Measurements from ENCODE around the gene MLXIP.
"Not testable (repeated sequence)": the region's sequence is repeated elsewhere in the genome, so short reads cannot be mapped to it uniquely, and the experiment has no call there.

The MLXIP gene

DNA sequence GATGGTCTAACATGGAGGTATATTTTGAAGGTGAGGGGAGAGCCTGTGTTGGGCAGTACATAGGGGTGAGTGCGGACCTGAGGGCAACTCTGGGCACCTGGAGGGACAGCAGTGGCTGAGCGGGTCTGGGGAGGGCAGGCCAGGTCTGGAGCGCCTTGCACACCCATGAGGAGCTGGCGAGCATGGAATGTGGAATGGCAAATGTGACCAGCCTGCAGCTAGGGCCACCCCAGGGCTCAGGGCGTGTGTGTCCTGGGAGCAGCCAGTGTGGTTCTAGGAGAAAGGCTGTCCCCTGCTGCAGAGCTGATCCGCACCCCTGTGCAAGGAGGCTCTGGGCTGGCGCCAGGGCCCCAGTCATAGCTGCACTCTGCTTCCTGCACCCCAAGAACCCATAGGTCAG lies 32.4 kb upstream of the MLXIP start:
- H3K4me1 Mint-ChIP-seq (ENCODE audit: low read depth), result no peaks in the 10 kb centered on the region
- H3K27ac Mint-ChIP-seq, result no peak overlapping the region
- H3K4me3 Mint-ChIP-seq, result no peak overlapping the region
- no peaks in the 10 kb centered on the region for H3K9me3 Mint-ChIP-seq
- peaks cover 1% of the 10 kb centered on the region for H3K36me3 Mint-ChIP-seq (ENCODE audit: low read depth)
- H3K27me3 Mint-ChIP-seq (ENCODE audit: low read depth), result no peaks in the 10 kb centered on the region

DNA sequence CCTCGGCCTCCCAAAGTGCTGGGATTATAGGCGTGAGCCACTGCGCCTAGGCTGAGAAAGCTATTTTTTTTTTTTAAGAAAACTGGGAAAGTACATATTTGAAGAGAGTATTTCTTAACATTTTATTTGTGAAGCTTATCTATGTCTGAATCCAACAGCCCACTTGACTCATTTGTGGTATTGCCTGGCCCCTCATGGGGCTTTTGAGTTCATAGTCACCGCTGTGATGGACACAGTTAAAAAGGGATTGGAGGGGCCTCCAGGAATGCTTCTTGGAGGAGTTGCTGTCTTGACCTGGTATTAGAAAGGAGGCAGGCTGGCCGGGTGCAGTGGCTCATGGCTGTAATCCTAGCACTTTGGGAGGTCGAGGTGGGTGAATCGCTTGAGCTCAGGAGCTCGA lies 30.4 kb upstream of the MLXIP start:
- Mint-ChIP-seq H3K27me3 (ENCODE audit: low read depth) (no peaks in the 10 kb centered on the region), H3K36me3 (ENCODE audit: low read depth) (no peaks in the 10 kb centered on the region), H3K9me3 (no peaks in the 10 kb centered on the region), H3K4me3 (no peak overlapping the region), H3K4me1 (ENCODE audit: low read depth) (no peaks in the 10 kb centered on the region), H3K27ac (no peak overlapping the region)

DNA sequence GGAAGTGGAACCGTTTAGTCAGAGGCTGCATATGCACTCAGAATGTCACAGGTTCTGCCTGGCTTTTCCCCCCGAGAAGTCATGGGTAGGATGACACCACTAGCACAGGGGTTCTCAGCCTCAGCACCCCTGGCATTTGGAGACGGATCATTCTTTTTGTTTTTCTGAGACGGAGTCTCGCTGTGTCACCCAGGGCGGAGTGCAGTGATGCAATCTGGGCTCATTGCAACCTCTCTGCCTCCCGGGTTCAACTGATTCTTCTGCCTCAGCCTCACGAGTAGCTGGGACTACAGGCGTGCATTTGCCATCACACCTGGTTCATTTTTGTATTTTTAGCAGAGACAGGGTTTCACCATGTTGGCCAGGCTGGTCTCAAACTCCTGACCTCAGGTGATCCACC lies 28.7 kb upstream of the MLXIP start:
- Mint-ChIP-seq H3K27me3 (ENCODE audit: low read depth) (no peaks in the 10 kb centered on the region), H3K9me3 (no peaks in the 10 kb centered on the region), H3K27ac (no peak overlapping the region), H3K4me1 (ENCODE audit: low read depth) (no peaks in the 10 kb centered on the region), H3K36me3 (ENCODE audit: low read depth) (no peaks in the 10 kb centered on the region), H3K4me3 (no peak overlapping the region)

DNA sequence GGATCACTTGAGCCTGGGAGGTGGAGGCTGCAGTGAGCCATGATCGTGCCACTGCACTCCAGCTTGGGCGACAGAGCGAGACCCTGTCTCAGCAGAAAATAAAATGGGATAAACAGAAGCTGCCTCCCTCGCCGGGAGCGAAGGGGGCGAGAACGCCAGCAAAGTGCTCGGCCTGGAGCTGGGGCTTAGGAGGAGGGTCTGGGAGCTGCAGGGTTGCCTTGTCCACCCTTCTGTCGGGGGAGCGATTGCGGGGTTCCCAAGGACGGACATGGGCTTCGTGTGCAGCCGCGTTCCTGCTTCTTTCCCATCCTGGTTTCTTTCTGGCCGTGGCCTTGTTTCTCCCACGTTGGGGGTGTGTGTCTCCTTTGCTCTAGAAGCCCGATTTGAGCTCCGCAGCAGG lies 27.9 kb upstream of the MLXIP start:
- H3K4me3 Mint-ChIP-seq, result no peak overlapping the region
- H3K9me3 Mint-ChIP-seq, result no peaks in the 10 kb centered on the region
- no peaks in the 10 kb centered on the region for H3K27me3 Mint-ChIP-seq (ENCODE audit: low read depth)
- H3K27ac Mint-ChIP-seq, result no peak overlapping the region
- no peaks in the 10 kb centered on the region for H3K4me1 Mint-ChIP-seq (ENCODE audit: low read depth)
- H3K36me3 Mint-ChIP-seq (ENCODE audit: low read depth), result no peaks in the 10 kb centered on the region

DNA sequence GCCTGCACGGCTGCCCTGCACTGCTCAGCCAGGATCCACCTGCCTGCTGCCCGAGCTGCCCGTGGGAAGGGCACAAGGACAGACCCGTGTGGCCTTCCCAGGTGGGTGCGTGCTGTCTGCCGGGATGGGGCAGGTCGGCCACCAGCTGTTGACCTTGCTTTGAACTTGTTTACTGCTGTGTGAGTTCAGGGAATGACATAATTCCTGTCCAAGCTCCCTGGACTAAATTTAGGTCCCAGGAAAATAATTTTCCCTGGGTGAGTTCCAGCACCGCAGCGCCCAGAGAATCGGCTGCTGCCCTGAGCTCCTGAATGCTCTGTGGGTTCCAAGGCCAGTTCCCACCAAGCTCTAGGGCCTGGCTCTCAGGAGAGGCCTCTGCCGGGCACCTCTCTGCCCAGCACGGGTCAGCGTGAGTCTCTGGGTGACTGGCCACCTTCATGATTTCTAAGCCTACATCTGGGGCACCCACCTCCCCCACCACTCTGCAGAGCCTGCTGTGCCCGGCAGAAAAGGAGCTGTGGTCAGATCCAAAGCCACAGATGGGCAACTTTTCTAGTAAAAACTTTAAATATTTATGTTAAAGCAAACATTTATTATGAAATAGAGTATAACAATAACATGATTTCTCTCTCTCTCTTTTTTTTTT lies 27.2 kb upstream of the MLXIP start:
- Mint-ChIP-seq H3K27me3 (ENCODE audit: low read depth) (no peaks in the 10 kb centered on the region), H3K36me3 (ENCODE audit: low read depth) (no peaks in the 10 kb centered on the region), H3K27ac (no peak overlapping the region), H3K4me1 (ENCODE audit: low read depth) (no peaks in the 10 kb centered on the region), H3K4me3 (no peak overlapping the region), H3K9me3 (no peaks in the 10 kb centered on the region)

DNA sequence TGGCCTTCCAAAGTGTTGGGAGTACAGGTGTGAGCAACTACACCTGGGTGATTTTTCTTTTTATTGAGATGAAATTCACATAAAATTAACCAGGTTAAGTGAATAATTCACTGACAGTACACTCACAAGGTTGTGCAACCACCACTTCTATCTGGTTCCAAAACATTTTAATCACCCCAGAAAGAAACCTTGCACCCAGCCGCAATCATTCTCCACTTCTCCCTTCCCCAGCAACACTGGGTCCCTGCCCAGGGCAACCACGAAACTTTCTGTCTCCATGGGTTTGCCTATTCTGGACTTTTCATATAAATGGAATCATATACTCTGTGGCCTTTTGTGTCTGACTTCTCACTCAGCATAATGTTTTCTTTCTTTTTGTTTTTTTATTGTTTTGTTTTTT lies 26.3 kb upstream of the MLXIP start:
- no peaks in the 10 kb centered on the region for H3K36me3 Mint-ChIP-seq (ENCODE audit: low read depth)
- H3K27me3 Mint-ChIP-seq (ENCODE audit: low read depth), result no peaks in the 10 kb centered on the region
- no peaks in the 10 kb centered on the region for H3K9me3 Mint-ChIP-seq
- no peak overlapping the region for H3K27ac Mint-ChIP-seq
- no peaks in the 10 kb centered on the region for H3K4me1 Mint-ChIP-seq (ENCODE audit: low read depth)
- no peak overlapping the region for H3K4me3 Mint-ChIP-seq

DNA sequence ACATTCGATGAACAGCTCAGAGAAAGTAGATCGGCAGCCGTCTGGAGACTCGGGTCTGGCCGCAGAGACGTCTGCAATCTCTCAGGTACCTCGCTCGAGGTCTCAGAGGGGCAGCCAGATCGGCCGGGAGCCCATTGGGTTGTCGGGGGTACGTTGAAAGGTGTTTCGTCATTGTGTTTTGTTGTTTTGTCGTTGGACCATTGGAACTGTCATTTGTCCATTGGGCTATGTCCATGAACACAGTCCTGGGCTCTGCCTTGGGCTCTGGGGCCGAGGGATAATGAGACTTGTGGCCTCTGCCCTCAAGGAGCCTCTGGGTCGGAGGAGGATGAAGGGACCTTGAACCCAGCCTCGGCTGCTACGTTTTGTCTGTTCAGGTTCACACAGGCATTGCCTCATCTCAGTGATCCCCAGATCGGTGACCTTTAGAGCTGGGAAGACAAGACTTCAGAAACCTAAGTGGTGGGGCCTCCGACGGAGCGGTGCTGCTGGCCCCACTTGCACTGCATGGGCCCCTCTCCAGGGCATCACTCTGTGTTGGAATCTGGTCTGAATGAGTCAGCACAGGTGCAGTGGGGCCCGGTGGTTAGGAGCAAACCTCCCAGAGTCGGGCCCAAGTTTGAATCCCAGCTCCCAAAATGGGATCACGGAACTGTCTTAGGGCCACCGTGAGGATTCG lies 23.6 kb upstream of the MLXIP start:
- Mint-ChIP-seq H3K9me3 (no peaks in the 10 kb centered on the region), H3K4me3 (no peak overlapping the region), H3K27me3 (ENCODE audit: low read depth) (no peaks in the 10 kb centered on the region), H3K27ac (no peak overlapping the region), H3K4me1 (ENCODE audit: low read depth) (no peaks in the 10 kb centered on the region), H3K36me3 (ENCODE audit: low read depth) (peaks cover 2% of the 10 kb centered on the region)

DNA sequence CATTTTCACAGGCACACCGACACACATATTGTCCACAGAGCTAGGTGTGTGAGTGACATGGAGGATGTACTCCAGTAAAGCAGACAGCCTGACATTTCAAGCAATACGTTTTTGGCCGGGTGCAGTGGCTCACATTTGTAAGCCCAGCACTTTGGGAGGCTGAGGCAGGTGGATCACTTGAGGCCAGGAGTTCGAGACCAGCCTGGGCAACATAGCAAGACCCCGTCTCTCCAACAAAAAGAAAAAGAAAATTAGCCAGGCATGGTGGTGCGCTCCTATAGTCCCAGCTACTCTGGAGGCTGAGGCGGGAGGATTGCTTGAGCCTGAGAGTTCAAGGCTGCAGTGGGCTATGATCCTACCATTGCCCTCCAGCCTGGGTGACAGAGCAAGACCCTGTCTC lies 22.1 kb upstream of the MLXIP start:
- H3K4me1 Mint-ChIP-seq (ENCODE audit: low read depth); H3K27ac Mint-ChIP-seq; H3K4me3 Mint-ChIP-seq; H3K27me3 Mint-ChIP-seq (ENCODE audit: low read depth); H3K9me3 Mint-ChIP-seq; H3K36me3 Mint-ChIP-seq (ENCODE audit: low read depth): not testable (repeated sequence)

DNA sequence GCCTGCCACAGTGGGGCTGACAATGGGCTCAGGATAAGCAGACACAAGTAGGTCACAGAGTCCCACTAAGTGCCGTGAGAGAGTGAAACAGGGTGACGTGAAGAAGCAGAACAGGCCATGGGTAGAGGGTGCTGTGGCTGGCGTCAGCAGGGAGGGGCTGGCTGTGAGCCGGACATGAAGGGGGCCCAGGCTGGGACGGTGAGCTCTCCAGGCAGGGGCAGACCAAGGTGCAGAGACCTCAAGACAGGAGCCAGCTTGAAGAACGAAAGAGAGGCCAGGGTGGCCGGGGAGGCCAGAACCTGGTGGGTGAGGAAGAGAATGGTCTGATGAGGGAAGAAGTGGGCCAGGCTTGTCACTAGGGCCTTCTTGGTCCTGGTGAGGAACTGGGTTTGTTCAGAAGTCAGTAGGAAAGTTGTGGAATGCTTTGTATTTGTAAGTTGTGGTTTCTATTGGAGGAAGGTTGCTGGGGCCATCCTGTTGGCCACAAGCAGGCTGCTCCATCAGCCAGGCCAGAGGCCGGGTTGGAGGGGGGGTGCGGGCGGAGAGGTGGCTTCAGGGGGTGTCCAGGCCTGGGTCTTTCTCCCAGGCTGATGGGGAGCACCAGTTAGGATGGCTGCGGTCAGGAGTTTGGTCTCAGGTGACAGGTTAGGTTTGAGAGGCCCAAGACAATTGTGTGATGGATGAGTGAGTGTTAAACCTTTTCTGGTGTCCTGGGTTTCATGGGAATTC lies 21.4 kb upstream of the MLXIP start:
- Mint-ChIP-seq H3K9me3 (no peaks in the 10 kb centered on the region), H3K27ac (no peak overlapping the region), H3K27me3 (ENCODE audit: low read depth) (no peaks in the 10 kb centered on the region), H3K4me3 (no peak overlapping the region), H3K36me3 (ENCODE audit: low read depth) (peaks cover 2% of the 10 kb centered on the region), H3K4me1 (ENCODE audit: low read depth) (no peaks in the 10 kb centered on the region)

DNA sequence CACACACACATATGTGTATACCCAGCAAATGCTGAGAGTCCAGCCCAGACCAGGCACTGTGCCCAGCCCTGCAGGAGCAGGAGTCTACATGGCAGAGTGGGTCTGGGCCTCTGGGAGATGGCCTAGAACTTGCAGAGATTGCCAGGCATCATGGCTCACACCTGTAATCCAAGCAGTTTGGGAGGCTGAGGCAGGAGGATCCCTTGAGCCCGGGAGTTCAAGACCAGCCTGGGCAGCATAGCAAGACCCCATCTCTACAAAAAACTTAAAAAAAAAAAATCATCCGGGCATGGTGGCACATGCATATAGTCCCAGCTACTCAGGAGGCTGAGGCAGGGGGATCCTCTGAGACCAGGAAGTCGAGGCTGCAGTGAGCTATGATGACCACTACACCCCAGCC lies 20.8 kb upstream of the MLXIP start:
- Mint-ChIP-seq H3K9me3 (no peaks in the 10 kb centered on the region), H3K4me3 (no peak overlapping the region), H3K4me1 (ENCODE audit: low read depth) (no peaks in the 10 kb centered on the region), H3K27me3 (ENCODE audit: low read depth) (no peaks in the 10 kb centered on the region), H3K36me3 (ENCODE audit: low read depth) (peaks cover 2% of the 10 kb centered on the region), H3K27ac (no peak overlapping the region)

DNA sequence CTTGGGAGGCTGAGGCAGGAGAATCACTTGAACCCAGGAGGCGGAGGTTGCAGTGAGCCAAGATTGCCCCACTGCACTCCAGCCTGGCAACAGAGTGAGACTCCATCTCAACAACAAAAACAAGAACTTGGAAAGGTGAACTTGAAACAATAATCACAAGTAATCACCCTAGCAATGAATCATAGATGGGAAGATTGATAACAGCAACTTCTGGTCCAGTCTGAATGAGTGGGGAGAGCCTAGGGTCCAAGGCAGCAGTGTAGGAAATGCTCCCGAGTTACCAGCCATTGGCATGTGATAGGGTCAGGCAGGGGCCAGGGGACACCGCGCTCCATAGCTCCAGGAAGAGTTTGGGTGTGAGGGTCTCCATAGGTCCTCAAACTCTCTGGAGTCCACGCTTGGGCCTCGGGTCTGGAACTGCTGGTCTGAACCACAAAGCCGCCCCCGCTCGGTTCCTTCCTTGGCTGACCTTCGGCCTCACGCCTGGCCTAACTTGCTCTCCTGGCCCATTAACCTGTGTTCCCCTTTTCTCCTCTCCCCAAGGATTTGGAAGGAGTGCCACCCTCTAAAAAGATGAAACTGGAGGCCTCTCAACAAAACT lies 19.9 kb upstream of the MLXIP start:
- Mint-ChIP-seq H3K4me1 (ENCODE audit: low read depth) (peaks cover 5% of the 10 kb centered on the region), H3K4me3 (no peak overlapping the region), H3K27me3 (ENCODE audit: low read depth) (no peaks in the 10 kb centered on the region), H3K9me3 (no peaks in the 10 kb centered on the region), H3K36me3 (ENCODE audit: low read depth) (peaks cover 4% of the 10 kb centered on the region), H3K27ac (no peak overlapping the region)

DNA sequence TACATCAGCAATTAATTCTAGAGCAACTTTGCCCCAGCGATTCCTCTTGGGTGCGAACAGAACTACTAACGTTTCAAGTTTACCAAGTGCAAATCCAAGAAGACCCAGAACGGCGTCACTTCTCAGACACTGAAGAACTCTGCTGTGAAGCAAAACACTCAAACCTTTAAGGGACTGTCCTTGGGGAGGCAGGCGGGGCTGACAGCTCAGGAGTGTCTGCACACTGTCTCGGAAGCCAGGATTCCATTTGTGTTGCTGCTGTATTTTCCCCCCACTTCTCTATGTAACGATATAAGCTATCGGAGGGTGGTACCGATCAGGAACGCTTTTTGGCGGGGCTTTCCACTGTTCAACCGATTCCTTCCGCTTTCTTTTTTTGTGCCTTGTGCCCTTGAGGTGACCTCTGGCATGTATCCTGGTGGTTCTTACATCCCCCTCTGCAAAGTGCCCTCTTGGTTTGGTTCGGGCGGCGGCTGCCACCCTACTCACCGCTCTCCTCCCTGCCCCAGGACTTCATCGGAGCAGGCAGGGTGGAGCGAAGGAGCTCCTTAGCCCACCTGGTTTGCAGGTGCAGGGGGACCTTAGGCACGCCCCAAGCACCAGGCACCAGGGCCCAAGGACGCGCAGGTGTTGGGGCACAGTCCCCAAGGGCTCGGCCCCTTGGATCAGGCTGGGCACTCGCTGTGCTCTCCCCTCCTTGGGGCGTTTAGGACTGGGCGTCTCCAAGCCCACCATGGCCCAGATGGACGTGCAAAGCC lies 19.2 kb upstream of the MLXIP start:
- Mint-ChIP-seq H3K36me3 (ENCODE audit: low read depth) (peaks cover 4% of the 10 kb centered on the region), H3K4me3 (no peak overlapping the region), H3K27ac (no peak overlapping the region), H3K27me3 (ENCODE audit: low read depth) (no peaks in the 10 kb centered on the region), H3K9me3 (no peaks in the 10 kb centered on the region), H3K4me1 (ENCODE audit: low read depth) (peaks cover 9% of the 10 kb centered on the region)

DNA sequence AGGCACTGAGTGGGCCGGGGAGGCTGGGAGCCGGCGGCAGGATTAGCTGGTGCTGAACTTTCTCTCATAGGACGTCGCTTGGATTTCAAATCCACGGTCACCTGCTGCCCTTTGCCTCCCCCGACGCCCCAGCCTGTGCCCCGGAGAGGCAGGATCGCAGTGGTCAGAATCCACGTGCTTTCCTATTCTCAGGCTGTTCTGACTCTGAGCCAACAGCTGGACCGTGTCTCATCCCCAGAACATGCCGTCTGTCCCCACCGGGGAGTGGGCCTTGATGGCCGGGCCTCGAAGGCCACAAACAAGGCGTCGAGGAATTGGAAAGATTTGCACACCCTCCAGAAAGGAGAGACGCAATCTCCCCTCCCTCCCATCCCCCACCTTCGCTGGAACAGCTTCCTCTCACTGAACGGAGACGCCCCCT lies 18.5 kb upstream of the MLXIP start:
- Mint-ChIP-seq H3K4me3 (no peak overlapping the region), H3K36me3 (ENCODE audit: low read depth) (peaks cover 4% of the 10 kb centered on the region), H3K4me1 (ENCODE audit: low read depth) (peaks cover 9% of the 10 kb centered on the region), H3K27ac (no peak overlapping the region), H3K9me3 (no peaks in the 10 kb centered on the region), H3K27me3 (ENCODE audit: low read depth) (no peaks in the 10 kb centered on the region)

DNA sequence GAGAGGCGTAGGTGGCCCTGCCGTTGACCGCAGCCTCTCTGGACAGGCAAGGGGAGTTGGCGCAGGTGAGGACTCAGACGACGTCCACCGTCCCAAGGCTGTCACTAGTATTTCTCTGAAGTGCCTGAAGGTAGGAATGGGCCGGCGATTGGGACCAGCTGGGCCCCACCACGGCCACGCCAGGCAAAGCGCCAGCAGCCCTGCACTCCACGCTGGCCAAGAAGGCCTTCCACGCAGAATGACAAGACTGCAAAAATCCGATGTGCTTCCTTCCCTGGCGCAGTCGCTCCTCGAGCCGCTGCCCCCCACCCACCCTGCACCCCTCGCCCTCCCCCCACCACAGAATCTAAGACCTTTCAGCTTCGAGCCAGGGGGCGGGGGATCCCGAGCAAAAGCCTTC lies 17.3 kb upstream of the MLXIP start:
- H3K27ac Mint-ChIP-seq, result no peak overlapping the region
- no peak overlapping the region for H3K4me3 Mint-ChIP-seq
- H3K9me3 Mint-ChIP-seq, result no peaks in the 10 kb centered on the region
- H3K36me3 Mint-ChIP-seq (ENCODE audit: low read depth), result peaks cover 4% of the 10 kb centered on the region
- no peaks in the 10 kb centered on the region for H3K27me3 Mint-ChIP-seq (ENCODE audit: low read depth)
- H3K4me1 Mint-ChIP-seq (ENCODE audit: low read depth), result peaks cover 9% of the 10 kb centered on the region

Data from T-helper 1 cell treated with Interleukin-12 subunit alpha and Interleukin-12 subunit beta and Interleukin-4 antibody, amounts not matched to agents 30 μg/mL and 1 μg/mL, for 36 hours (primary cell).